ENCODE measurements around the gene C1orf50. TPM values are rescaled to one million over a fixed set of nuclear protein-coding genes. Genes with fewer than 3 reads are reported as not detected.

C1orf50 gene
- total and polyA plus RNA-seq, 2 of the 4 experiments (the other 2 are of a cell fraction): 2.0 to 6.0 TPM

DNA sequence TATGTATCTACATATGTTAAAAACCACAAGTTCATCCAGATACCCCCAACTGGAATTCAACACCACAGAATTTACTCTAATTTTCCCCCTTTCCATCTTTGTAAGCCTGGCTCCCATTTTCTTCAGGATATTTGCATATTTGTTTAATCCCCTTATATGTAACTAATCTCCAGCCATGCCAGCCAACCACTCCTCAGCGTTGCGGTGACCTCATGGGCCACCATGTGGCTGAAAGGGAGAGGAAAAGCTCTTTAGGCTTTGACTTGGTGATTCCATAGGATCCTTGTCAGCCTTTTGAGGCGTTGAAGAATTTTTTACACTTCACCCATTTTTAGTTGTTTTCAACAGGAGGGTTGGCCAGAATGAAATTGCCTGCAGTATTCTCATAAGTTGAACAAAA lies 37.0 kb upstream of the C1orf50 start:
- Histone ChIP-seq H4K20me1 (ENCODE audit: insufficient read depth, low read length) (no peaks in the 10 kb centered on the region), H3K4me2 (ENCODE audit: low read depth, low read length) (no peak overlapping the region), H3K18ac (ENCODE audit: low read depth, low read length) (no peak overlapping the region), H3K9me3 (ENCODE audit: control insufficient read depth, insufficient read depth, low read length) (no peaks in the 10 kb centered on the region), H2AK9ac (replicated peaks; ENCODE audit: low read depth, low read length, poor library complexity) (no peak overlapping the region), H3K79me1 (ENCODE audit: low read depth in 1 of 2, low read length in 2 of 2) (no peaks in the 10 kb centered on the region), H2BK120ac (ENCODE audit: low read depth, low read length) (no peak overlapping the region), H4K5ac (ENCODE audit: low read depth, low read length) (no peak overlapping the region), H2AK5ac (ENCODE audit: low read depth, low read length) (no peak overlapping the region), H2BK20ac (ENCODE audit: low read depth, low read length) (no peak overlapping the region), H3K9ac (ENCODE audit: low read depth, low read length) (no peak overlapping the region), H3K9me1 (ENCODE audit: insufficient read depth, low read length) (no peaks in the 10 kb centered on the region), H2BK5ac (ENCODE audit: low read depth, low read length, poor library complexity, severe bottlenecking) (no peak overlapping the region), H2BK15ac (ENCODE audit: low read depth, low read length) (no peak overlapping the region), H3K23ac (ENCODE audit: low read depth, low read length) (no peak overlapping the region), H3K4me3 (ENCODE audit: insufficient read depth, low read depth, low read length) (no peak overlapping the region), H3K4ac (ENCODE audit: low read depth, low read length) (no peak overlapping the region), H2AFZ (replicated peaks; ENCODE audit: low read length, poor library complexity) (no peak overlapping the region), H4K91ac (ENCODE audit: insufficient read depth, low read depth, low read length) (no peak overlapping the region), H3K14ac (replicated peaks; ENCODE audit: low read depth, low read length) (no peak overlapping the region), H4K8ac (ENCODE audit: low read depth in 2 of 2, low read length in 2 of 2) (no peak overlapping the region), H3K36me3 (ENCODE audit: control insufficient read depth, insufficient read depth, low read length) (no peaks in the 10 kb centered on the region), H3K27me3 (ENCODE audit: control insufficient read depth, insufficient read depth, low read length) (no peaks in the 10 kb centered on the region; the same call in 1 of the 2 replicates), H3K27ac (ENCODE audit: insufficient read depth, low read length) (no peak overlapping the region), H3K56ac (ENCODE audit: extremely low read depth, insufficient read depth, low read length) (no peak overlapping the region), H3K4me1 (ENCODE audit: control insufficient read depth, insufficient read depth, low read length) (no peaks in the 10 kb centered on the region)
- no peak for ATAC-seq (ENCODE audit: low read depth)
- WGBS, 2 experiments (ENCODE audit: extremely low coverage in 2 of 2, insufficient read length in 1 of 2): no CpG with 5 or more reads among the region's 3 CpGs
- BruUV-seq (replicated peaks): no TSS peak
- intact Hi-C loops (cut with micrococcal nuclease) (no loop called here), dilution Hi-C loops (cut with HindIII; ENCODE audit: low sequenced_read_pairs, unreplicated experiment) (no loop called here), in situ Hi-C loops (cut with MboI; ENCODE audit: low sequenced_read_pairs) (no loop called here)
- POLR2A ChIA-PET (ENCODE audit: unreplicated experiment): no interaction called here
- TF ChIP-seq, protein P1, sequence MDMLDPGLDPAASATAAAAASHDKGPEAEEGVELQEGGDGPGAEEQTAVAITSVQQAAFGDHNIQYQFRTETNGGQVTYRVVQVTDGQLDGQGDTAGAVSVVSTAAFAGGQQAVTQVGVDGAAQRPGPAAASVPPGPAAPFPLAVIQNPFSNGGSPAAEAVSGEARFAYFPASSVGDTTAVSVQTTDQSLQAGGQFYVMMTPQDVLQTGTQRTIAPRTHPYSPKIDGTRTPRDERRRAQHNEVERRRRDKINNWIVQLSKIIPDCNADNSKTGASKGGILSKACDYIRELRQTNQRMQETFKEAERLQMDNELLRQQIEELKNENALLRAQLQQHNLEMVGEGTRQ (IDR thresholded peaks at IDR 0.05; ENCODE audit: low read depth, low read length): no peak
- TF ChIP-seq BHLHE40 (IDR thresholded peaks at IDR 0.05; ENCODE audit: low read depth, low read length) (no peak), RCOR1 (IDR thresholded peaks at IDR 0.05; ENCODE audit: insufficient replicate concordance, low read length) (no peak), NFE2L2 (IDR thresholded peaks at IDR 0.05; ENCODE audit: low read depth, low read length) (no peak), RAD21 (IDR thresholded peaks at IDR 0.05; ENCODE audit: low read length) (no peak), MAZ (IDR thresholded peaks at IDR 0.05; ENCODE audit: borderline replicate concordance, low read depth, low read length) (no peak), FOS (IDR thresholded peaks at IDR 0.05; ENCODE audit: low read depth, low read length) (no peak), SMC3 (IDR thresholded peaks at IDR 0.05; ENCODE audit: low read depth, low read length) (no peak), MXI1 (IDR thresholded peaks at IDR 0.05; ENCODE audit: borderline replicate concordance, low read depth, low read length) (no peak), CEBPB (IDR thresholded peaks at IDR 0.05; ENCODE audit: low read depth, low read length) (no peak), CHD1 (IDR thresholded peaks at IDR 0.05; ENCODE audit: low read depth, low read length) (no peak), POLR2A (IDR thresholded peaks at IDR 0.05; ENCODE audit: low read depth, low read length) (no peak), MAFK (IDR thresholded peaks at IDR 0.05; ENCODE audit: low read depth, low read length) (no peak), RFX5 (IDR thresholded peaks at IDR 0.05; ENCODE audit: low read depth, low read length) (no peak)
- TF ChIP-seq, protein P2, sequence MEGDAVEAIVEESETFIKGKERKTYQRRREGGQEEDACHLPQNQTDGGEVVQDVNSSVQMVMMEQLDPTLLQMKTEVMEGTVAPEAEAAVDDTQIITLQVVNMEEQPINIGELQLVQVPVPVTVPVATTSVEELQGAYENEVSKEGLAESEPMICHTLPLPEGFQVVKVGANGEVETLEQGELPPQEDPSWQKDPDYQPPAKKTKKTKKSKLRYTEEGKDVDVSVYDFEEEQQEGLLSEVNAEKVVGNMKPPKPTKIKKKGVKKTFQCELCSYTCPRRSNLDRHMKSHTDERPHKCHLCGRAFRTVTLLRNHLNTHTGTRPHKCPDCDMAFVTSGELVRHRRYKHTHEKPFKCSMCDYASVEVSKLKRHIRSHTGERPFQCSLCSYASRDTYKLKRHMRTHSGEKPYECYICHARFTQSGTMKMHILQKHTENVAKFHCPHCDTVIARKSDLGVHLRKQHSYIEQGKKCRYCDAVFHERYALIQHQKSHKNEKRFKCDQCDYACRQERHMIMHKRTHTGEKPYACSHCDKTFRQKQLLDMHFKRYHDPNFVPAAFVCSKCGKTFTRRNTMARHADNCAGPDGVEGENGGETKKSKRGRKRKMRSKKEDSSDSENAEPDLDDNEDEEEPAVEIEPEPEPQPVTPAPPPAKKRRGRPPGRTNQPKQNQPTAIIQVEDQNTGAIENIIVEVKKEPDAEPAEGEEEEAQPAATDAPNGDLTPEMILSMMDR (conservative IDR thresholded peaks at IDR 0.05; ENCODE audit: low read depth, low read length): no peak
- TF ChIP-seq, protein P3, sequence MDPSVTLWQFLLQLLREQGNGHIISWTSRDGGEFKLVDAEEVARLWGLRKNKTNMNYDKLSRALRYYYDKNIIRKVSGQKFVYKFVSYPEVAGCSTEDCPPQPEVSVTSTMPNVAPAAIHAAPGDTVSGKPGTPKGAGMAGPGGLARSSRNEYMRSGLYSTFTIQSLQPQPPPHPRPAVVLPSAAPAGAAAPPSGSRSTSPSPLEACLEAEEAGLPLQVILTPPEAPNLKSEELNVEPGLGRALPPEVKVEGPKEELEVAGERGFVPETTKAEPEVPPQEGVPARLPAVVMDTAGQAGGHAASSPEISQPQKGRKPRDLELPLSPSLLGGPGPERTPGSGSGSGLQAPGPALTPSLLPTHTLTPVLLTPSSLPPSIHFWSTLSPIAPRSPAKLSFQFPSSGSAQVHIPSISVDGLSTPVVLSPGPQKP (IDR thresholded peaks at IDR 0.05; ENCODE audit: borderline replicate concordance, low read depth, low read length): no peak
- CTCF ChIA-PET: no interaction called here
- no peak for DNase-seq
